Measurements from ENCODE around the gene UFC1.

Gene UFC1

DNA sequence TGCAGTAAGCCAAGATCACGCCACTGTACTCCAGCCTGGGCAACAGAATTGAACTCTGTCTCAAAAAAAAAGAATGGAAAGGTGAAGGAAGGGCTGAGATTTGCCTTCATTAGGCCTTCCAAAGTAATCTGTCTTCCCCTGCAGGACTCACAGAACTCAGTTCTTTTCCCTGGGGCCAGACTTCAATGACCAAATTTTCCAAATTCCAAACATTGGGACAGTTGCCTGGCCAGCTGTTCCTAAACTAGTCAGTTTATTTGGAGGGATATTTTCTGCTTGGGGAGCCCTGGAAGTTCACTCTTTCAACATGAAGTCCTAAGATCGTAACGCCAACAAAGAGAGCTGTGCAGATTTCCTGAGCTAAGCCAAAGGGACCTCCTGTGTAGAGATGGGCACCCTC is 15.9 kb upstream of the UFC1 start:
- no peak for DNase-seq

DNA sequence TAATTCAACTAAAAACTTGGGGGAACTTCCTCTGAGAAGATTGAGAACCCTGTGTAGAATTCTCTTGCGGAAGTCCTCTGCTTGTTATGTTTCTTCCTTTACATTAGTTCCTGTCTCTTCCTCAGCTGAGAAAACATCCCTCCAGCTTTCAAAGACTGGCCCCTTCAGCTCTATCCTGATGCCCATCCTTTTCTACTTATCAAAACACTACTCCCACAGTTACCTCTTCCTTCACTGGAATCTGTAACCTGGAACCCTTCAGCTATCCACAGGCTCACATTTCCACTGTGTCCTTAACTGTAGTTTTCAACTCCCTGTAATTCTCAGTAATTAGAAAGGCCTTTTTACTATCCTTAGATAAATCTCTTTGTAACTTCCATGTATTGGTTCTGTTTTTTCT is 15.3 kb upstream of the UFC1 start:
- no peak for DNase-seq

DNA sequence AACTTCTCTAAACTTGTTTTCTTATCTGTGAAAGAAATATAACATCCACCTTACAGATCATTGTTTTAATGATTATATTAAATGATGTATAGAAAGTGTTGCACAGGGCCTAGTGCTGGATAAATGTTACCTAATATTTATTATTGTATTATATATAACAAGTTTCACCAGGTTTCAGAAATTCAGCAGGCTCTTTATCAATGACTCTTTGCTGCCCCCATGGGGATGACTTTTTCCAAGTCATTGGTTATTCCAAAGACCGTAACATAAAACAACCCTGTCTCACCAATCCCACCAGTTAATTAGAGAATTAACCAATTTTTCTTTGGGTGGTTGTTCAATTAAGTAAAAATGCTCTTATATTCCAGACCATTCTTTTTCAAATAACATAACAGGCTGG is 14.0 kb upstream of the UFC1 start:
- DNase-seq = peak; percentile 25 to 63 (median 56)

DNA sequence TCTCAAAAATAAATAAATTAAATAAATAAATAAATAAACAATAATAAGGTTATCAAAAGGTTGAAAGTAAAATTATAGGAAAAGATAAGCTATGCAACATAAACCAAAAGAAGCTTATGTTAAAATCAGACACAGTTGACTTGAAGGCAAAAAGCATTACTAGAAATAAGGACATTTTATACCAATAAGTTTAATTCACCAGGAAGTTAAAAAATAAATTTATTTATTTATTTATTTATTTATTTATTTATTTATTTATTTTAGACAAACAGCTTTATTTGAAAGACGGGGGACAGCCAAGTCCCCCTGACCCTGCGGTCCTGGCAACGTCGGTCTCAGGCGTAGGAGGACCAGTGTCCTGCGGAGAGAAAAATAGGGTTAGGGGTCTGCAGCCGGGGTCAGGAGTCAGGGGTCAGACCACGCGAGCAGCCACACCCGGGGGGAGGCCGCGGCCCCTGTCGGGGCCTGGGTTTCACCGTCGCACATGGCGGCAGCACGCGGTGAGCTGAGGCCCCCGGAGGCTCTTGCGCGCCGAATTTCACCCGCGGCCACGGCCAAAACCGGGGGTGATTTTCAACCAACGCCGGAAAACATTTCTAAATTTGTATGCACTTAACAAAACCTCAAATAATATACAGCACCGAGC is 12.9 kb upstream of the UFC1 start:
- no peak for DNase-seq

DNA sequence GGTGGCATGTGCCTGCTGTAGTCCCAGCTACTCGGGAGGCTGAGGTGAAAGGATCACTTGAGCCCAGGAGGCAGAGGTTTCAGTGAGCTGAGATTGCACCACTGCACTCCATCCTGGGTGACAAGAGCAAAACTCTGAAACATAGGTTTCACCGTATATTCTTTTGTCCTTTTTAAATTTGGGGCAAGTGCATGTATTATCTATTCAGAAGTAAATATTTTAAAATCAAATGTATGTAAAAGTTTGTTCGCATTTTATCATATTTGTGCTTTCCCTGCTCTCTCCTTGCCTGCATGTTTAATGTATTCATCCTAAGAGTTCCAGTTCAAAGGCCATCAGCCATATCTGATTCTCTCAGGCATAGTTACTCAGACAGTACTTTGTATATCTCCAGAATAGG is 7.9 kb upstream of the UFC1 start:
- no peak for DNase-seq

DNA sequence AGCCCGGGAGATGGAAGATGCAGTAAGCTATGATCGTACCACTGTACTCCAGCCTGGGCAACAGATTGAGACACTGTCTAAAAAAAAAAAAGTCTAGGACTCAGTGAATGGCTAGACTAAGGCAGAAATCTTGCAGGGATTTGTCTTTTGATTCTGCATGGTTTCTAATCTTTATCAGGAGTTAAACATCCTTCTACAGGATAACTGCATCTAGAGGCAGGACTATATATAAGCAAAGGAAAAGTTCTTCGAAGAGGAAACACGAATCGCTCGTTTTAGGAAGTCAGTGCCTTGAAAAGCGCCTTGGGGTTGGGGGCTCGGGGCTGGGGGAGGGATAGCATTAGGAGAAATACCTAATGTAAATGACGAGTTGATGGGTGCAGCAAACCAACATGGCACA is 602 bp upstream of the UFC1 start:
- DNase-seq = peak in 1 of 3 experiments; percentile 39

DNA sequence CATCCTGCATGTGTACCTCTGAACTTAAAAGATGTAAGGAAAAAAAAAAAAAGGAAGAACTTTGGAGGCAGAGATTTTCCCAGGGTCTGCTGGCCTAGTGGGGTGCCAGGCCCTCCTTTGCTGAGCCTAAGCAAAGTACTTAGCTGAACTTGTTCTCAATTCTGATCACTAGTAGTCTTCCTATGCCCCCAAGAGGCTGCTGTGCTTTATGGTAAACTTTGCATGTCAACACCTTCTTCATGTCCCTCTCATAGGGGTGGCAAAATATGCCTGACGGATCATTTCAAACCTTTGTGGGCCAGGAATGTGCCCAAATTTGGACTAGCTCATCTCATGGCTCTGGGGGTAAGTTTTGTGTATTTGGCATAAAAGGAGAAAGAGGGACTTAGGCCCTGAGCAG is 4.1 kb downstream of the UFC1 start:
- no peak for DNase-seq

DNA sequence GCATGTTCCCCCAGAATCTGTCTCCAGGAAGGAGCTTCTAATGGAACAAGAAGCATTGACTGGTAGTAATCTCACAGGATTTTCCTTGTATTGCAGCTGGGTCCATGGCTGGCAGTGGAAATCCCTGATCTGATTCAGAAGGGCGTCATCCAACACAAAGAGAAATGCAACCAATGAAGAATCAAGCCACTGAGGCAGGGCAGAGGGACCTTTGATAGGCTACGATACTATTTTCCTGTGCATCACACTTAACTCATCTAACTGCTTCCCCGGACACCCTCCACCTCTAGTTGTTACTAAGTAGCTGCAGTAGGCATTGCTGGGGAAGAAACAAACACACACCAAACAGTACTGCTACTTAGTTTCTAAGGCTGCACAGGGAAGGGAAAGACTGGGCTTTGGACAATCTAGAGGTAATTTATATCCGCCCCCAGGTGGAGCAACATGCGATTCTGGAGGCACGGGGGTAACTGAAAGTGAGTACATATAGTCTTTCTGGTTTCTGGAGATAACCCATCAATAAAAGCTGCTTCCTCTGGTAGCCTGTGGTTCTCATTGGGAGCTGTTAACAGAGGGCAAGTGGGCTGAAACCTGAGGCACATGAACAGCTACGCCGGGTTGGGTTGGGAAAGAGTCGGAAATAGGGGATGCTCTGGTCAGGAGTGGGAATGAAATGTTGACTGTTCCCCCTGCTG is 4.7 kb downstream of the UFC1 start:
- DNase-seq = peak in 1 of 3 experiments; percentile 41

DNA sequence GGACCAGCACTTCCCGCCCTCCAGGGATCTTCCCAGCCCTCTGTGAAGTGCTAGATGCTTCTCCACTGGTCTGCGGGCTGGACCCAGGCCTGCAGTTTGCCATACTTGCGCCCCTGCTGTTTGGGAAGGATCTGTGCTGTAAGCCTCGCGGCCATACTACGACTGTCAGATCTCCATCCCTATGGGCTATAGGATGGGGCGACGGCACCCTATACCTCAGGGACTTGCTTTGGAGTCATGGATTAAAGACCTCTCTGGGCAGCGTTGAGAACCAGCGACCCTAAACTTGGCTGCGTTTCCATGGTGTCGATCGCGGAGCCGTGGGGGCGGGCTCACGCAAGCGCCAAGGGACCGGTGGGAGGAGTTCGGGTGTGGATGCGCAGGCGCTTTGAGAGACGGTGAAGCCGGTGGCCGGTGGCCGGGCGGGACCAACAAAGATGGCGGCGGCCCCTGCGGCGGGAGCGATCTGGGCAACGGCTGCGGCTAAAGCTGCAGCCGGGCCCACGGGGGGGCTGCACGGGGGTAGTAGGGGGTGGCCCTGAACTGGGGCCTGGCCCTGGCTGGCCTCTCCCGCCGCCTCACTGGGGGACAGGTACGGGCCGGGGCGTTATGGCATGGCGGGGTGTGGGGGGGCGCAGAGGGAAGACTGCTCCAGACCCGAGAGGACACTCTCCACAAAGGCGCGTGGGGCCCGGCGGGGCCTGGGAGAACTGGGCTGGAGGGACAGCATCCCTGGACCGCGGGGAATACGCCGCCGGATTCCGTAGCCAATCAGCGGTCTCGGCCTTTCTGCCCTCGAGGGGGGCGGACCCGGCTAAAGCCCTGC is 5.5 kb downstream of the UFC1 start, which contains the start of gene USP21:
Gene USP21 (plus strand): TSS at position 414 of the 826 bp plus-strand sequence. CDS start 1,141 bp downstream, outside the sequence.
- DNase-seq = peak; percentile 91 to 99 (median 96)

DNA sequence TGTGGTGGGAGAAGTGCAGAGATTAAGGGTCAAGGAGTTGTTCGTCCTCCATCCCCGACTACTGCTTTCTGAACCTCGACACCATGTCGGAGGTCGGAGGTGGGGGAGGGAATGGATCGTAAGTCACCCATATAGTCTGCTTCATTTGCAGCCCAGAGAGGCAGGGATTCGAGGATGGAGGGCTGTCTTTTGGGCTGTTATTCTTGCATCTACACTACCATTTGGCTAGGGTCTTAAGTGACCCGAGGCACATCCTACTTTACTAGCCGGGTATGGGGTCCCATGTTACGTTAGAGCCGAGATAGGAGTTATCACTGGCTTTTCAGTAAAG is 6.1 kb downstream of the UFC1 start:
- DNase-seq = no peak

DNA sequence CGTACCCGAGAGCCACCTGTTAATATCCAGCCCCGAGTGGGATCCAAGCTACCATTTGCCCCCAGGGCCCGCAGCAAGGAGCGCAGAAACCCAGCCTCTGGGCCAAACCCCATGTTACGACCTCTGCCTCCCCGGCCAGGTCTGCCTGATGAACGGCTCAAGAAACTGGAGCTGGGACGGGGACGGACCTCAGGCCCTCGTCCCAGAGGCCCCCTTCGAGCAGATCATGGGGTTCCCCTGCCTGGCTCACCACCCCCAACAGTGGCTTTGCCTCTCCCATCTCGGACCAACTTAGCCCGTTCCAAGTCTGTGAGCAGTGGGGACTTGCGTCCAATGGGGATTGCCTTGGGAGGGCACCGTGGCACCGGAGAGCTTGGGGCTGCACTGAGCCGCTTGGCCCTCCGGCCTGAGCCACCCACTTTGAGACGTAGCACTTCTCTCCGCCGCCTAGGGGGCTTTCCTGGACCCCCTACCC is 6.9 kb downstream of the UFC1 start:
- DNase-seq = no peak

DNA sequence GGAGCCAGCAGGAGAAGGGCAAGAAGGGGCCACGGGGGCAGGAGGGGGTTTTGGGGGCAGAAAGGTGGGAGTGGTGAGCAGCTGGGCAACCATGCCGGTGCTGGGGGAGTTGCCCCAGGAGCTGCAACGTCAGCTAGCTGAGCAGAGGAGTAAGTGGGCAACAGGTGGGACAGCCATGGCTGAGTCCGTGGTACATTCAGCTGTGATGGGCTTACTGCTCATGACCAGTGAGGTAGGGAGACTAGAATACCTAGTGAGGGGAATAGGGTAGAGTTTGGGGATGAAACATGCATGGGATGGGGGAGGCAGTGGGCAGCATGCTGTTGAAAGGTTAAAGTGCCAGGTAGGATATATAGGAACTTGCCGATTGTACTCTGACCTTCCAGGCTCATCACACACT is 7.9 kb downstream of the UFC1 start:
- no peak for DNase-seq

DNA sequence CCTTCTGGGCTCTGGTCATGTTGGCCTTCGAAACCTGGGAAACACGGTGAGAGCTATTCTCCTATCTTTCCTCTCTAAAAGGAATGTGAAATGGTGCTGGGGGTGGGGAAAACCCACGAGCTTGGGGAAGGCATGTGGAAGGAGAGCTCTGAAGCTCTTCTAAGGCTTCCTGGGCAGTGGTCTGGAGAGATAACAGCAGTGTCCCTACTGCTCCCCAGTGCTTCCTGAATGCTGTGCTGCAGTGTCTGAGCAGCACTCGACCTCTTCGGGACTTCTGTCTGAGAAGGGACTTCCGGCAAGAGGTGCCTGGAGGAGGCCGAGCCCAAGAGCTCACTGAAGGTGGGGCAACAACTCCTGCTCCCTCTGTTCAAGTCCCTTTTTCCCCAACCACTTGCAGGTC is 8.3 kb downstream of the UFC1 start:
- DNase-seq = no peak

DNA sequence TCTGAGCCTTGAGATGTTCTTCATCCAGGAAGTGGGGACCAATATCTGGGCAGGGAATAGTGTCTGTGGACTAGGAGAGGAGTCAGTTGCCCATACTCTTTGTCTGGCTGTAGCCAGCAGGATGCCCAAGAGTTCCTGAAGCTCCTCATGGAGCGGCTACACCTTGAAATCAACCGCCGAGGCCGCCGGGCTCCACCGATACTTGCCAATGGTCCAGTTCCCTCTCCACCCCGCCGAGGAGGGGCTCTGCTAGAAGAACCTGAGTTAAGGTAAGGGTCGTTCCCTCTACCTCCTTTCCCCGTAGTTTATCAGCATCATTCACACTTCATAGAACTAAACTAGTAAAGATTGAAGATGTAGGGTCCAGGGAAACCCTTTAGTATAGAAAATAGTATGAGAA is 9.0 kb downstream of the UFC1 start:
- no peak for DNase-seq

DNA sequence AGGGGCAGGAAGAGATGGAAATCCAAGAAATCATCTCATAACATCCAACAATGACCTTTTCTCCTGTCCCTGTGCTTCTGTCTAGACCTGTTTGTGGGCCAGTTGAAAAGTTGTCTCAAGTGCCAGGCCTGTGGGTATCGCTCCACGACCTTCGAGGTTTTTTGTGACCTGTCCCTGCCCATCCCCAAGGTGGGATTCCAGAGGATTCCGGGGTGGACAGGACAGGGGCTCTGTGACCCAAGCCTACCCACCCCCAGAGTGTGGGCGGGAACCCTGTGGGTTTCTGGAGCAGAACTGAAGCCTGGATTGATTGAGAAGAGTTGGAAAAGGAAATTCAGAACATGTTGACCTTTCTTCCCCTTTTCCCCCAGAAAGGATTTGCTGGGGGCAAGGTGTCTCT is 10.0 kb downstream of the UFC1 start:
- no peak for DNase-seq

DNA sequence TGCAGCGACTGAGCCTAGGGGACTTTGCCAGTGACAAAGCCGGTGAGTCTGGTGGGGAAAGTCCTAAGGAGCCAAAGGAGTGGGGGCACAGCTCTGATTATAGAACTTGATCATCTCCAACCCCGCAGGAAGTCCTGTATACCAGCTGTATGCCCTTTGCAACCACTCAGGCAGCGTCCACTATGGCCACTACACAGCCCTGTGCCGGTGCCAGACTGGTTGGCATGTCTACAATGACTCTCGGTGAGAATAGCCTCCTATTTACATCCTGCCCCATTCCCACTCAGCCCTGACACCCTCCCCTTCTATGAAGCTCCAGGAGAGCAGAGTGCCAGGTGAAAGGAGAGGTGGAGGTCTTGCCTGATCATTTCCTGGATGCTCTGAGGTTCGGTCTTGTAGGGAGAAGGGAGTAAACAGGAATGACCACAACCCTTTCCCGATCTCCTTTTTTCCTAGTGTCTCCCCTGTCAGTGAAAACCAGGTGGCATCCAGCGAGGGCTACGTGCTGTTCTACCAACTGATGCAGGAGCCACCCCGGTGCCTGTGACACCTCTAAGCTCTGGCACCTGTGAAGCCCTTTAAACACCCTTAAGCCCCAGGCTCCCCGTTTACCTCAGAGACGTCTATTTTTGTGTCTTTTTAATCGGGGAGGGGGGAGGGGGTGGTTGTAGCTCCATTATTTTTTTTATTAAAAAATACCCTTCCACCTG is 11.3 kb downstream of the UFC1 start:
- no peak for DNase-seq

DNA sequence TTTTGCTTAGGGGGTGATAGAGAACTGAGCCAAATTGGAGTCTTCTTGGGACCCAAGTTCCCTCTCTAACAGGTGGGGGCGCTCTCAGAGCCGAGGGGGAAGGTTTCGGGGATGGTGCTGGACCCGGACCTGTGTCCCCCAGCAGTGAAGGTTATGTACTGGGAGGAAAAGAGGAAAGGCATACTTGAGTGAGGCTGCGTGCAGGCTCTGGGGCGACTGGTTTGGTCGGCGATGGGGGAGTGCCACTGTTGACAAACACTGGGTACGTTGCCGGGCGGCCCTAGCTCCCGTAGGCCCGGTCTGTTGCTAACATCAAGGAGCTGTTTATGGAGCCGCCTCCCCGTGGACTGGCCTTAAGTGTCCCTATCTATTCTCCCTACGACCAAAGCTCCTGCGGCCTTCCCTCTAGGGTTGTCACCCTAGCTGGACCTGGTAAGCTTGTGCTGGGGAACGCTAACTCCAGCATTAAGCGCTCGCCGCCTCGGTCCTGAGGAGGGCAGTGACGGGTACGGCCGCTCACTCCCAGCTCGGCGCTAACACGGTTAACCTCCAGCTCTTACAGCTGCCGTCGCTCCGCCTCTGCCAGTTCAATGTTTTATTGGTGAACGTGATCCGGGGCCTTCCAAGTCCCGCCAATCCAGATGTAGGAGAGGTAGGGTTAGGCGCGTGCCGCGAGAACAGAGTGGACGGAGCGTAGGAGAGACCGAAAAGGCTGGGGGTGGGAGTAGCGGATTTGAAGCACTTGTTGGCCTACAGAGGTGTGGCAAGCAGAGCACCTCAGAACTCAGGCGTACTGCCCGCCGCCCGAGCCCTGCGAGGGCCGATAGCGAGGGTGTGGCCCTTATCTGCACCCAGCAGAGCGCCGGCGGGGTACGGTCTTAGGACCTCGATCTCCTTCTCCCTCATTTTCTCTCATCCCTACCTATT is 12.2 kb downstream of the UFC1 start, which contains the start of gene PPOX:
Gene PPOX (plus strand): TSS at position 685 of the 927 bp plus-strand sequence. CDS start 422 bp downstream, outside the sequence.
- DNase-seq = peak; percentile 95 to 100 (median 99)

DNA sequence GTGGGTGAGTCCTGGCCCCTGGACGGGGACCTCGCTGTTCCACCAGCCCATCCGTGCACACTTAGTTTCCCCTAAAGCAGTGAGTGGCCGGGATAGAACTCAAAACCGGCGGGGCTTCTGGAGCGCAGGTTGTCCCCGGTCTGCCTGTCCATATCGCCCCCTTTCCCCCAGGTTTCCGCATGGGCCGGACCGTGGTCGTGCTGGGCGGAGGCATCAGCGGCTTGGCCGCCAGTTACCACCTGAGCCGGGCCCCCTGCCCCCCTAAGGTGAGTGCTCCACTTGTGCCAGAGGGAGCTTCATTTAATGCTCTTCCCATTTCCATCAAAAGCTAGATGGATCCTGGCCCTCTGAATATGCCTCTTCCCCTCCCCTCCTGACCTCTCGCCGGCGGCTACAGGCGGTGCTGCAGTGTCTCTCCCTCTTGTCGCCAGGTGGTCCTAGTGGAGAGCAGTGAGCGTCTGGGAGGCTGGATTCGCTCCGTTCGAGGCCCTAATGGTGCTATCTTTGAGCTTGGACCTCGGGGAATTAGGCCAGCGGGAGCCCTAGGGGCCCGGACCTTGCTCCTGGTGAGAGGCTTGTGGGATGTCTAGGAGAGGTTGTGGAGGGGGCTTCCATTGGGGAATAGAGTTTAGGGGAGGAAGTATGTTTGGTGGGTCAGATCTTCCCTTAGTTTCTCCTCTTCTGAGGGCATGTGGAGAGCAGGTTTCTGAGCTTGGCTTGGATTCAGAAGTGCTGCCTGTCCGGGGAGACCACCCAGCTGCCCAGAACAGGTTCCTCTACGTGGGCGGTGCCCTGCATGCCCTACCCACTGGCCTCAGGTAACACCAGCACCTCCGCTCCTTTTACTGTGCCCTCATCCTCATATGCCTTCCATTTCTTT is 13.1 kb downstream of the UFC1 start:
- DNase-seq = peak; percentile 32 to 64 (median 62)

DNA sequence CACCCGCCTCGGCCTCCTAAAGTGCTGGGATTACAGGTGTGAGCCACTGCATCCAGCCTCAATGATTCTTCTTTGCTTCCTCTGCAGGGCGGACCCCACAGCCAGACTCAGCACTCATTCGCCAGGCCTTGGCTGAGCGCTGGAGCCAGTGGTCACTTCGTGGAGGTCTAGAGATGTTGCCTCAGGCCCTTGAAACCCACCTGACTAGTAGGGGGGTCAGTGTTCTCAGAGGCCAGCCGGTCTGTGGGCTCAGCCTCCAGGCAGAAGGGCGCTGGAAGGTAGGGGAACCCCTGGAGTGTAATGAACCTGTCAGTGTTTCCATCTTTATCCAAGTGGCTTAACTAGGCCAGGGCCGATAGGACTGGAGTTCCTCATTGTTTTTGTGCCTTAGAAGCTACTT is 15.1 kb downstream of the UFC1 start:
- no peak for DNase-seq

DNA sequence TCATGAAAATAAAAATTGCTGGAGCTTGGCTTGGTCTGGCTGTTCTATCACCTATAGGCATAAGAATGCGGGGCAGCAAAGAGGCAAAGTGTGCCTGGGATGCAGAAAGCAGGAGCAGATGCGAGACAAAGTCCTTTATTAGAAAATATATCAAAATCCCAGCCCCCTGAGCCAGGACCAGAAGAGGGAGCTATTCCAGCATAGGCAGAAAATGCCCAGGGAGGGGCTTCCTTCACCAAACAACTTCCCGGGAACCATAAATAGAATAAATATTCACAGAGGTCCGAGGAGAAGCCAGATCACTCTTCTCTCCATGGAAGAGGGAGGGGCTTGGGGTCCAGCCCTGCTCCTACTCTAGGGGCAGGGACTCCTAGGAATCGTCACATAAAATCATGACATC is 17.4 kb downstream of the UFC1 start:
- DNase-seq = no peak

DNA sequence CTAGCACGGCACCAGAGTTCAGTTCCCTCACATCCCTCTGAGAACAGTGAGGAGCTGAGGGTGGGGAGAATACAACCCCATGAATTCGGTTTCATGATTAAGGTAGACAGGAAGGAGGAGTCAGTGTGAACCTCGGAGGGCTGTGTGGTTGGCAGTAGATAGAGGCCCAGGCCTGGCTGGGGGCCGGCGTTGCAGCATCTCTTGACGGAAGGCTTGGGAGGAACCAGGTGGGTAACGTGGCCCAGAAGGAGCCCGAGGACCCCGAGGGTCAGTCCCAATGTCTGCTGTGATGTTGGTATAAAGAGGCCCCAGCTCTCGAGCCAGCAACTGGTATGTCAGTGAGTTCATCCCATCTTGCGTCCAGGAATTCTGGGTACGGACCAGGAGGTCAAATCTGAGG is 17.9 kb downstream of the UFC1 start:
- no peak for DNase-seq
